Activated CD4-positive, alpha-beta memory T cell treated with anti-CD3 and anti-CD28 coated beads, Interleukin-2, amount 10 ng/mL, durations not matched to agents 7 days and 5 days (primary cell): ENCODE measurements around the gene IGFLR1. TPM values are rescaled to one million over a fixed set of nuclear protein-coding genes. Genes with fewer than 3 reads are reported as not detected.
"Not testable (repeated sequence)": the region's sequence is repeated elsewhere in the genome, so short reads cannot be mapped to it uniquely, and the experiment has no call there.

Experiments
- CTCF ChIA-PET: fragments of 350-600 bp; sonication (Branson Sonifier 250); formaldehyde crosslinking; loops from one replicate; lab custom pipeline; 2021; ENCODE audit warnings: antibody characterized with exemption, inconsistent platforms; lab: Charles Lee
- POLR2A ChIA-PET: fragments of 350-600 bp; sonication (Branson Sonifier 250); formaldehyde crosslinking; loops from one replicate; lab custom pipeline; 2021; ENCODE audit warnings: antibody characterized with exemption; lab: Charles Lee
- DNase-seq: peaks from one replicate; pipeline ENCODE4 v3.0.0-alpha.2; 2020
- H3K27ac Mint-ChIP-seq: one replicate; pipeline ENCODE4 v1.8.0; 2021; ENCODE audit warnings: mild to moderate bottlenecking, mixed read lengths
- H3K27me3 Mint-ChIP-seq: one replicate; pipeline ENCODE4 v1.8.0; 2021; ENCODE audit warnings: mixed read lengths
- H3K36me3 Mint-ChIP-seq: one replicate; pipeline ENCODE4 v1.8.0; 2021; ENCODE audit warnings: low read depth, mixed read lengths
- H3K4me1 Mint-ChIP-seq: one replicate; pipeline ENCODE4 v1.8.0; 2021; ENCODE audit warnings: mixed read lengths
- H3K4me3 Mint-ChIP-seq: one replicate; pipeline ENCODE4 v1.8.0; 2021; ENCODE audit warnings: mild to moderate bottlenecking, mixed read lengths
- H3K9me3 Mint-ChIP-seq: one replicate; pipeline ENCODE4 v1.8.0; 2021; ENCODE audit warnings: mixed read lengths
- total RNA-seq, 2 experiments: library from RNA; stranded (reverse); gene quantifications; one replicate each; pipeline ENCODE4 v1.2.3, GENCODE V29; 2021

IGFLR1 gene
- total RNA-seq, 2 experiments from 2014 or later: 78.9 to 90.5 TPM

DNA sequence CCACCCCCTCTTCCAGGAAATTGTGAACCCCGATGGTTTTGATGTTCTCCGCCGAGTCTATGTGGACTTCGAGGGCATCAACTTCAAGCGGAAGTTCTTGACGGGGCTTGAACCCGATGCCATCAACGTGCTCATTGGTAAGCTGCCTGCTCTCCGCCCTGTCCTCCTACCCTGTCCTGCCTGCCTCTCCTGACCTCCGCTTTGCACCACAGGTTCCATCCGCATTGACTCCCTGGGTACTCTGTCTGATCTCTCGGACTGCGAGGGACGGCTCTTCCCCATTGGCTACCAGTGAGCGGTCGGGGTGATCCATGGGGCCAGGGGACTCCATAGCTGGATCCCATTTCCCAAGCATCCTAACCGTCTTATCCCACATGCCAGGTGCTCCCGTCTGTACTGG lies 11.9 kb downstream of the IGFLR1 start:
- Mint-ChIP-seq H3K27ac (no peak overlapping the region), H3K36me3 (peaks cover 76% of the 10 kb centered on the region)
- CTCF ChIA-PET: interaction anchor here (0.6 kb wide), 1 partner anchor 16 kb away, joined by 3 read pairs; no protein-coding TSS in a partner anchor

DNA sequence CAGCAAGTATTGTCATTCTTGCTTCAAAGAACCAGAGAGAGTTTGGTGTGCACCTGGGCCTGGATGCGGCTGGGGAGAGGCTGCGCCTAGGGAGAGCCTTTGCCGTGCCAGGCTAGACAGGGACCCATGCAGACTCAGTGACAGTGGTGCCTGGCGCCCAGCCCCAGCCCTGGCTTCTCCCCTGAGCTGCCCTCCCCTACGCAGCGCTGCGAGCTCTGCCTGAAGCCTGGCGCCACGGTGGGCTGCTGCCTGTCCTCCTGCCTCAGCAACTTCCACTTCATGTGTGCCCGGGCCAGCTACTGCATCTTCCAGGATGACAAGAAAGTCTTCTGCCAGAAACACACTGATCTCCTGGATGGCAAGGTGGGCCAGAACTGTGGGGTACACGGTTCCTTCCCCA lies 12.5 kb downstream of the IGFLR1 start:
- H3K27me3 Mint-ChIP-seq: no peaks in the 10 kb centered on the region
- no peaks in the 10 kb centered on the region for H3K9me3 Mint-ChIP-seq
- DNase-seq: no peak
- H3K4me3 Mint-ChIP-seq: no peak overlapping the region
- no peak overlapping the region for H3K27ac Mint-ChIP-seq
- no peaks in the 10 kb centered on the region for H3K4me1 Mint-ChIP-seq
- H3K36me3 Mint-ChIP-seq: peaks cover 78% of the 10 kb centered on the region
- POLR2A ChIA-PET: interaction anchor here (0.8 to 3.1 kb wide), 4 partner anchors 10 to 35 kb away, joined by 4 to 12 read pairs (median 6); partner anchors contain the start of gene IGFLR1
- CTCF ChIA-PET: no interaction called here

More for the DNA sequence above, 11.9 kb downstream of the IGFLR1 start:
- Mint-ChIP-seq H3K4me1 (no peaks in the 10 kb centered on the region), H3K9me3 (no peaks in the 10 kb centered on the region), H3K27me3 (no peaks in the 10 kb centered on the region), H3K4me3 (no peak overlapping the region)
- no peak for DNase-seq
- POLR2A ChIA-PET: interaction anchor here (0.8 to 3.1 kb wide), 5 partner anchors 10 to 36 kb away, joined by 3 to 12 read pairs (median 4); partner anchors contain the start of genes IGFLR1 and LIN37

DNA sequence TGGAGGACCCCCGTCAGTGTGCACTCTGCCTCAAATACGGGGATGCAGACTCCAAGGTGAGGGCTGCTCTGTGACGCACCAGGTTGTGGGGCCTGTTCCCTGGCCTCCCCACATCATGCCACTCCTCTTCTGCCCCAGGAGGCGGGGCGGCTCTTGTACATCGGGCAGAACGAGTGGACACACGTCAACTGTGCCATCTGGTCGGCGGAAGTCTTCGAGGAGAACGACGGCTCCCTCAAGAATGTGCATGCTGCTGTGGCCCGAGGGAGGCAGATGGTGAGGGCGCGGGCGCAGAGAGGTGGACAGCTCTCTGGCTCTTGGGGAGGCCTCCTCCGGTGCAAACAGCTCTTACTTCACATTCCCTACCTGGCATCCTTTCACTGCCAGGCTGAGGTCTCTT lies 13.2 kb downstream of the IGFLR1 start:
- no peak overlapping the region for H3K27ac Mint-ChIP-seq
- H3K4me1 Mint-ChIP-seq: no peaks in the 10 kb centered on the region
- DNase-seq: no peak
- CTCF ChIA-PET: no interaction called here
- H3K4me3 Mint-ChIP-seq: no peak overlapping the region
- H3K9me3 Mint-ChIP-seq: no peaks in the 10 kb centered on the region
- H3K36me3 Mint-ChIP-seq: peaks cover 78% of the 10 kb centered on the region
- POLR2A ChIA-PET: interaction anchor here (1.6 to 1.9 kb wide), 2 partner anchors 10 to 11 kb away, joined by 5 to 7 read pairs; no protein-coding TSS in a partner anchor
- H3K27me3 Mint-ChIP-seq: no peaks in the 10 kb centered on the region

DNA sequence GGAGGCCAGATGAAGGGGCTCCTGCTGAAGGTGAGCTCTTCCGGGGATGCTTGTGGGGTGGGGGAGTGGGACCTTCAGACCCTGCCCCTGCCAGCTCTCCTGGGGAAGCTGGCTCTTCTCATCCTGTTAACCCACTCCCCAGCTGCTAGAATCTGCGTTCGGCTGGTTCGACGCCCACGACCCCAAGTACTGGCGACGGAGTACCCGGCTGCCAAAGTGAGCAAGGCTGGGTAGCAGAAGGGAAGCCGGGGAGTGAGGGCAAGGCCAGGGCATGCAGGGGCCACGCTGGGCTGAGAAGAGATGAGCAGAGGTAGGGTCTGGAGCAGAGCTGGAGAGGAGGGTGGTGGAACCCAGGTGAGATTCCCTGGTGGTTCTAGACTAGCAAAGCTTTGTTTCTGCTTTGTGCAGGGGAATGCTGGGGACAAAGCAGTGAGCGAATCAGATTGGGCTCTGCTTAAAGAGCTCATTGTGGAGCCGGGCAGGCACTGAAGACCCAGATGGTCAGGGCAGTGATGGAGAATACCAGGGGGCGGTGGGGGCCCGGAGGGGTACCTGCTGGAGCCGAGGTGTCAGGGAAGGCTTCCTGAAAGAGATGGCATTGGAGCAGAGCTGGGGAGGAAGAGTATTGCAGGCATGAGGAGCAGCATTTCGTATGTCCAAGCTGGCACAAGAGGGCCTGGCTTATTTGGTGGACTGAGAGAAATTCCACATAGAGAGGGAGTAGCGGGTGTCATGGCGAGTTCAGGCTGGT lies 14.1 kb downstream of the IGFLR1 start:
- no peak overlapping the region for H3K4me3 Mint-ChIP-seq
- H3K36me3 Mint-ChIP-seq: peaks cover 81% of the 10 kb centered on the region
- no peak overlapping the region for H3K27ac Mint-ChIP-seq

DNA sequence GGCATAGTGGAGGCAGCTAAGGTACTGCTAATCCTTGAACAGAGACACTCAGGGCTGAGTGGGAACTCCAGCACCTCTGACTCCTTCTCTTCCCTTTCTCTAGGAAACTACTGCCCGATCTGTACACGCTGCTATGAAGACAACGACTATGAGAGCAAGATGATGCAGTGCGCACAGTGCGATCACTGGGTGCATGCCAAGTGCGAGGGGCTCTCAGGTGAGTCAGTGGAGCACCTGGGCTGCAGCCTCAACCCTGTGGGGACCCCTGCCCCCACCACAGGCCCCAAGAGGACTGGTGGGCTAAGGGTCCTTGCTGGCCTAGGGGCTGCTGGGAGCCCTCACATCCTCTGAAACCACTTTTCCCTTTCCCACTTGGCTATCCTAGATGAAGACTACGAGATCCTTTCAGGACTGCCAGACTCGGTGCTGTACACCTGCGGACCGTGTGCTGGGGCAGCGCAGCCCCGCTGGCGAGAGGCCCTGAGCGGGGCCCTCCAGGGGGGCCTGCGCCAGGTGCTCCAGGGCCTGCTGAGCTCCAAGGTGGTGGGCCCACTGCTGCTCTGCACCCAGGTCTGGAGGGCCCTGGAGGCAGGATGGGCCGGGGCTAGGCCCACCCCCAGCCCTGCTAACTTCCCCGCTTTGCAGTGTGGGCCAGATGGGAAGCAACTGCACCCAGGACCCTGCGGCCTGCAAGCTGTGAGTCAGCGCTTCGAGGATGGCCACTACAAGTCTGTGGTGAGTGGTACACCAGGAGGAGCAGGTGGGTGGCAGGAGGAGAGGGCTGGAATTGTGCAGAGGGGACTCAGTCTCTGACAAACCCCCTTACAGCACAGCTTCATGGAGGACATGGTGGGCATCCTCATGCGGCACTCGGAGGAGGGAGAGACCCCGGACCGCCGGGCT lies 14.9 kb downstream of the IGFLR1 start:
- CTCF ChIA-PET: no interaction called here
- DNase-seq: no peak
- H3K4me3 Mint-ChIP-seq: no peak overlapping the region
- POLR2A ChIA-PET: interaction anchor here (0.7 to 1.9 kb wide), 5 partner anchors 7 to 17 kb away, joined by 3 to 7 read pairs (median 4); no protein-coding TSS in a partner anchor
- peaks cover 1% of the 10 kb centered on the region for H3K4me1 Mint-ChIP-seq
- no peaks in the 10 kb centered on the region for H3K27me3 Mint-ChIP-seq
- no peak overlapping the region for H3K27ac Mint-ChIP-seq
- H3K9me3 Mint-ChIP-seq: no peaks in the 10 kb centered on the region
- H3K36me3 Mint-ChIP-seq: peaks cover 88% of the 10 kb centered on the region

More for the DNA sequence above, 14.1 kb downstream of the IGFLR1 start:
- Mint-ChIP-seq H3K4me1 (peaks cover 1% of the 10 kb centered on the region), H3K27me3 (no peaks in the 10 kb centered on the region), H3K9me3 (no peaks in the 10 kb centered on the region)
- ChIA-PET POLR2A (interaction anchor here (0.7 to 1.9 kb wide), 4 partner anchors 8 to 16 kb away, joined by 3 to 7 read pairs (median 4); no protein-coding TSS in a partner anchor), CTCF (no interaction called here)
- DNase-seq: no peak

DNA sequence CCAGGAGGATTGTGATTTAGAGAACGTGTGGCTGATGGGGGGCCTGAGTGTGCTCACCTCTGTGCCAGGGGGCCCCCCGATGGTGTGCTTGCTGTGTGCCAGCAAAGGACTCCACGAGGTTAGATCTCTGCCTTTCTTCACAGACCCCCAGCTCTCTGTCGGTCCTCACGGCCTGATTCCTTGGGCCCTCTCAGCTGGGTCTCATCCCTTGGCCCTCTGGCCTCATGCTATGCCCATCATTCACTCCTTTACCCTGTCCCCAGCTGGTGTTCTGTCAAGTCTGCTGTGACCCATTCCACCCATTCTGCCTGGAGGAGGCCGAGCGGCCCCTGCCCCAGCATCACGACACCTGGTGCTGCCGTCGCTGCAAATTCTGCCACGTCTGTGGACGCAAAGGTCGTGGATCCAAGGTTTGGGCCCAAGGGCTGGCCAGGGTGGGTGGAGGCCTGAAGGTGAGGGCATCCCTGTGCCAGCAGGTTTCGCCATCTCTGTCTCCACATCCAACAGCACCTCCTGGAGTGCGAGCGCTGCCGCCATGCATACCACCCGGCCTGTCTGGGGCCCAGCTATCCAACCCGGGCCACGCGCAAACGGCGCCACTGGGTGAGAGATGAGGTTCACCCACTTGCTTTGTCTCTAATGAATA lies 16.9 kb downstream of the IGFLR1 start:
- CTCF ChIA-PET: no interaction called here
- no peaks in the 10 kb centered on the region for H3K9me3 Mint-ChIP-seq
- DNase-seq: no peak
- H3K27ac Mint-ChIP-seq: no peak overlapping the region
- H3K27me3 Mint-ChIP-seq: no peaks in the 10 kb centered on the region
- POLR2A ChIA-PET: interaction anchor here (1.3 to 1.9 kb wide), 2 partner anchors 12 to 15 kb away, joined by 4 to 9 read pairs; no protein-coding TSS in a partner anchor
- no peak overlapping the region for H3K4me3 Mint-ChIP-seq
- H3K36me3 Mint-ChIP-seq: peaks cover 85% of the 10 kb centered on the region
- H3K4me1 Mint-ChIP-seq: peaks cover 7% of the 10 kb centered on the region

DNA sequence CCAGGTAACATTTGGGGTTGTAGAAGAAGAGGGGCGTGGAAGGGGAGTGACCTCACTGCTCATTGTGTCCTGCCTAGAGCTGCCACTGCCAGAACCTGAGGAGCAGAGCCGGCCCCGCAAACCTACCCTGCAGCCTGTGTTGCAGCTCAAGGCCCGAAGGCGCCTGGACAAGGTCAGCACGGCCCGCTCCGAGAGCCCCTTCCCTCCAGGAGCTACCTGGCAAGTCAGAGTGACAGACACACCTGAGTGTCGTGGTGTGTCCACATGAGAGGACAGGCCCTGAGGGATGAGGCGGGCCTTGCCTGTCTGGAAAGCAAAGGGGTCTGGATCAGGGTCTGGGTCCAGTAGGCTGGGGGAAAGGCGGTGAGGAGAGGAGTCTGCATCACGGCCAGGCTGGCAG lies 17.7 kb downstream of the IGFLR1 start:
- Mint-ChIP-seq H3K27ac (no peak overlapping the region), H3K4me3 (no peak overlapping the region), H3K27me3 (no peaks in the 10 kb centered on the region), H3K9me3 (no peaks in the 10 kb centered on the region), H3K36me3 (peaks cover 80% of the 10 kb centered on the region), H3K4me1 (peaks cover 11% of the 10 kb centered on the region)
- DNase-seq: no peak
- ChIA-PET POLR2A (interaction anchor here (1.7 to 1.9 kb wide), 2 partner anchors 16 to 87 kb away, joined by 5 to 9 read pairs; no protein-coding TSS in a partner anchor), CTCF (no interaction called here)

DNA sequence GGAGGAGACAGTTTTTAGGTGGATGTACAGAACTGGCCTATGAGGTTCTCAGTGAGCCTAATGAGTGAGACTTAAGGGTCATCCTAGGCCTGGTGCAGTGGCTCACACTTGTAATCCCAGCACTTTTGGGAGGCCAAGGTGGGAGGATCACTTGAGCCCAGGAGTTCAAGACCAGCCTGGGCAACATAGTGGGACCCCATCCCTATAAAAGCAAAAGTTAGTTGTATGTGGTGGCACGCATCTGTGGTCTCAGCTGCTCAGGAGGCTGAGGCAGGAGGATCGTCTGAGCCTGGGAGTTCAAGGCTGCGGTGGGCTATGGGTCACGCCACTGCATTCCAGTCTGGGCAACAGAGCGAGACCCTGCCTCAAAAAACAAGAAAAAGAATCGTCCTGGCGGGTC lies 18.1 kb downstream of the IGFLR1 start:
- peaks cover 76% of the 10 kb centered on the region for H3K36me3 Mint-ChIP-seq
- ChIA-PET CTCF (interaction anchor here (1.0 kb wide), 1 partner anchor 13 kb away, joined by 4 read pairs; no protein-coding TSS in a partner anchor), POLR2A (interaction anchor here (1.0 to 1.9 kb wide), 3 partner anchors 11 to 87 kb away, joined by 4 to 9 read pairs (median 5); no protein-coding TSS in a partner anchor)
- DNase-seq, H3K4me3 Mint-ChIP-seq, H3K27ac Mint-ChIP-seq, H3K9me3 Mint-ChIP-seq, H3K27me3 Mint-ChIP-seq: not testable (repeated sequence)
- H3K4me1 Mint-ChIP-seq: peaks cover 15% of the 10 kb centered on the region

DNA sequence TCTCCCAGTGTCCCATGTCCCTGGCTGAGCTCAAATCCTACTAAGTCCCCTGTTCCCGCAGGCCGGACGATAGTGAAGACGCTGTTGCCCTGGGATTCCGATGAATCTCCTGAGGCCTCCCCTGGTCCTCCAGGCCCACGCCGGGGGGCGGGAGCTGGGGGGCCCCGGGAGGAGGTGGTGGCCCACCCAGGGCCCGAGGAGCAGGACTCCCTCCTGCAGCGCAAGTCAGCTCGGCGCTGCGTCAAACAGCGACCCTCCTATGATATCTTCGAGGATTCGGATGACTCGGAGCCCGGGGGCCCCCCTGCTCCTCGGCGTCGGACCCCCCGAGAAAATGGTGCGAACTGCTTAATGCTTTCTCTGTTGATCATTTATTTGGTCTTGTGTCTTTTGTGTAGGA lies 18.6 kb downstream of the IGFLR1 start:
- peaks cover 74% of the 10 kb centered on the region for H3K36me3 Mint-ChIP-seq
- H3K9me3 Mint-ChIP-seq: no peaks in the 10 kb centered on the region
- H3K27ac Mint-ChIP-seq: no peak overlapping the region
- CTCF ChIA-PET: interaction anchor here (1.0 kb wide), 1 partner anchor 13 kb away, joined by 4 read pairs; no protein-coding TSS in a partner anchor
- POLR2A ChIA-PET: interaction anchor here (0.7 to 1.9 kb wide), 4 partner anchors 11 to 86 kb away, joined by 3 to 9 read pairs (median 4); no protein-coding TSS in a partner anchor
- peaks cover 19% of the 10 kb centered on the region for H3K4me1 Mint-ChIP-seq
- H3K27me3 Mint-ChIP-seq: no peaks in the 10 kb centered on the region
- no peak for DNase-seq
- no peak overlapping the region for H3K4me3 Mint-ChIP-seq

DNA sequence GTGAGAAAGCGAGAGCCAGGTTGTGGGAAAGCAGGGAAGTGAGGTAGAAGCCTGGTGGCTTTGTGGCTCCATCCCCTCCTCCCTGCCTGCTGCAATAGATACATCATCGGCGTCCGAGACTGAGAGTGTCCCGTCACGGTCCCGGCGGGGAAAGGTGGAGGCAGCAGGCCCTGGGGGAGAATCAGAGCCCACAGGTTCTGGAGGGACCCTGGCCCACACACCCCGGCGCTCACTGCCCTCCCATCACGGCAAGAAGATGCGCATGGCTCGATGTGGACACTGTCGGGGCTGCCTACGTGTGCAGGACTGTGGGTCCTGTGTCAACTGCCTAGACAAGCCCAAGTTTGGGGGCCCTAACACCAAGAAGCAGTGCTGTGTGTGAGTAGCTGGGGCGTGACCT lies 19.4 kb downstream of the IGFLR1 start:
- H3K27me3 Mint-ChIP-seq: no peaks in the 10 kb centered on the region
- CTCF ChIA-PET: no interaction called here
- peaks cover 69% of the 10 kb centered on the region for H3K36me3 Mint-ChIP-seq
- no peaks in the 10 kb centered on the region for H3K9me3 Mint-ChIP-seq
- POLR2A ChIA-PET: interaction anchor here (0.7 to 2.7 kb wide), 4 partner anchors 11 to 85 kb away, joined by 3 to 15 read pairs (median 6); no protein-coding TSS in a partner anchor
- DNase-seq: no peak
- no peak overlapping the region for H3K4me3 Mint-ChIP-seq
- no peak overlapping the region for H3K27ac Mint-ChIP-seq
- H3K4me1 Mint-ChIP-seq: peaks cover 19% of the 10 kb centered on the region

DNA sequence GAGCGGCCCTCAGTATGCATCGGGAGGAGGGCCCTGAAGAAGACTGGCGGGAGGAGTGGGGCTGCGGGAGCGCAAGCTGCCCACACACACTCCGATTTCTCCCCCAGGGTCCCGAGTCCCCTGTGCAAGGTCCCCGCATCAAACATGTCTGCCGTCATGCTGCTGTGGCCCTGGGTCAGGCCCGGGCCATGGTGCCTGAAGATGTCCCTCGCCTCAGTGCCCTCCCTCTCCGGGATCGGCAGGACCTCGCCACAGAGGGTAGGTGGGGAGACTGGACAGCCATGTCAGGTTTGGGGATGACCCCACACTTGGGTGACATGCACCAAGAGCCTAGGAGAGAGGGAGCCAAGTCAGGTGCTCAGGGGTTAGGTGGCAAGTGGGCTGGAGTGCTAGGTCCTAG lies 19.8 kb downstream of the IGFLR1 start:
- Mint-ChIP-seq H3K9me3 (no peaks in the 10 kb centered on the region), H3K27ac (no peak overlapping the region), H3K27me3 (no peaks in the 10 kb centered on the region), H3K4me3 (no peak overlapping the region), H3K36me3 (peaks cover 65% of the 10 kb centered on the region), H3K4me1 (peaks cover 19% of the 10 kb centered on the region)
- POLR2A ChIA-PET: interaction anchor here (1.1 to 5.1 kb wide), 4 partner anchors 10 to 28 kb away, joined by 5 to 45 read pairs (median 10); partner anchors contain the start of gene IGFLR1
- CTCF ChIA-PET: interaction anchor here (0.8 kb wide), 1 partner anchor 103 kb away, joined by 3 read pairs; no protein-coding TSS in a partner anchor
- DNase-seq: no peak

DNA sequence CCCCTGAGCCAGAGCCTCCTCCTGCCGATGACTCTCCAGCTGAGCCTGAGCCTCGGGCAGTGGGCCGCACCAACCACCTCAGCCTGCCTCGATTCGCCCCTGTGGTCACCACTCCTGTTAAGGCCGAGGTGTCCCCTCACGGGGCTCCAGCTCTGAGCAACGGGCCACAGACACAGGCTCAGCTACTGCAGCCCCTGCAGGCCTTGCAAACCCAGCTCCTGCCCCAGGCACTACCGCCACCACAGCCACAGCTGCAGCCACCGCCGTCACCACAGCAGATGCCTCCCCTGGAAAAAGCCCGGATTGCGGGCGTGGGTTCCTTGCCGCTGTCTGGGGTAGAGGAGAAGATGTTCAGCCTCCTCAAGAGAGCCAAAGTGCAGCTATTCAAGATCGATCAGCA lies 20.9 kb downstream of the IGFLR1 start:
- no peak overlapping the region for H3K27ac Mint-ChIP-seq
- POLR2A ChIA-PET: interaction anchor here (0.9 to 5.1 kb wide), 7 partner anchors 9 to 27 kb away, joined by 3 to 45 read pairs (median 6); partner anchors contain the start of genes IGFLR1, LIN37, PSENEN and U2AF1L4
- H3K9me3 Mint-ChIP-seq: no peaks in the 10 kb centered on the region
- no peaks in the 10 kb centered on the region for H3K27me3 Mint-ChIP-seq
- peaks cover 64% of the 10 kb centered on the region for H3K36me3 Mint-ChIP-seq
- H3K4me3 Mint-ChIP-seq: peak overlapping the region; percentile 17
- DNase-seq: no peak
- CTCF ChIA-PET: interaction anchor here (1.1 kb wide), 1 partner anchor 16 kb away, joined by 4 read pairs; no protein-coding TSS in a partner anchor
- H3K4me1 Mint-ChIP-seq: peaks cover 23% of the 10 kb centered on the region
